CD4-positive, alpha-beta memory T cell (primary cell): ENCODE measurements around the gene DNAJC30. TPM values are rescaled to one million over a fixed set of nuclear protein-coding genes. Genes with fewer than 3 reads are reported as not detected.

ENCODE experiments used
- CTCF ChIA-PET: fragments of 350-600 bp; sonication (Branson Sonifier 250); formaldehyde crosslinking; loops from one replicate; lab custom pipeline; 2021; ENCODE audit warnings: inconsistent platforms; ENCODE audit not compliant: partially characterized antibody; lab: Charles Lee
- POLR2A ChIA-PET: fragments of 350-600 bp; sonication (Branson Sonifier 250); formaldehyde crosslinking; loops from one replicate; lab custom pipeline; 2021; ENCODE audit not compliant: partially characterized antibody; lab: Charles Lee
- DNase-seq, 5 donors: peaks; one replicate each; pipeline versions ENCODE4 v3.0.0 to v3.0.0-alpha.2; 2020 to 2022; ENCODE audit warnings: mixed read lengths in 1 of 5
- H3K27ac ChIP-seq: one replicate; pipeline ENCODE4 v1.7.0; 2013; ENCODE audit warnings: low read depth, low read length
- H3K27me3 ChIP-seq: 2 replicates; pipeline ENCODE4 v1.7.0; 2013; ENCODE audit warnings: mild to moderate bottlenecking, low read length, moderate library complexity; ENCODE audit not compliant: insufficient read depth
- H3K36me3 ChIP-seq: 2 replicates; pipeline ENCODE4 v1.7.0; 2013; ENCODE audit warnings: mild to moderate bottlenecking, low read length, moderate library complexity; ENCODE audit not compliant: insufficient read depth
- H3K4me1 ChIP-seq: 2 replicates; pipeline ENCODE4 v1.7.0; 2013; ENCODE audit warnings: mild to moderate bottlenecking, low read length, moderate library complexity; ENCODE audit not compliant: insufficient read depth
- H3K4me3 ChIP-seq, 2 donors: one replicate each; pipeline ENCODE4 v1.7.0; 2013; ENCODE audit warnings: low read length in 2 of 2, mild to moderate bottlenecking in 1 of 2
- H3K9me3 ChIP-seq, 2 donors: one replicate each; pipeline ENCODE4 v1.7.0; 2013; ENCODE audit warnings: low read length in 2 of 2, control low read depth in 1 of 2; ENCODE audit not compliant: control insufficient read depth in 1 of 2
- H3K27ac Mint-ChIP-seq, 7 donors: one replicate each; pipeline ENCODE4 v1.8.0; 2020 to 2021; ENCODE audit warnings: mixed read lengths in 7 of 7, mild to moderate bottlenecking in 6 of 7, inconsistent platforms in 3 of 7, moderate library complexity in 3 of 7
- H3K27me3 Mint-ChIP-seq, 2 donors: one replicate each; pipeline ENCODE4 v1.8.0; 2020 to 2021; ENCODE audit warnings: mixed read lengths in 2 of 2
- H3K36me3 Mint-ChIP-seq, 2 donors: one replicate each; pipeline ENCODE4 v1.8.0; 2020 to 2021; ENCODE audit warnings: mixed read lengths in 2 of 2, inconsistent platforms in 1 of 2, mild to moderate bottlenecking in 1 of 2
- H3K4me1 Mint-ChIP-seq, 4 donors: one replicate each; pipeline ENCODE4 v1.8.0; 2020 to 2021; ENCODE audit warnings: mixed read lengths in 4 of 4, mild to moderate bottlenecking in 1 of 4
- H3K4me3 Mint-ChIP-seq, 8 donors: one replicate each; pipeline ENCODE4 v1.8.0; 2020 to 2021; ENCODE audit warnings: mixed read lengths in 8 of 8, mild to moderate bottlenecking in 7 of 8, moderate library complexity in 6 of 8, inconsistent platforms in 3 of 8
- H3K9me3 Mint-ChIP-seq, 8 donors: one replicate each; pipeline ENCODE4 v1.8.0; 2020 to 2021; ENCODE audit warnings: mixed read lengths in 8 of 8, mild to moderate bottlenecking in 5 of 8, inconsistent platforms in 3 of 8, moderate library complexity in 1 of 8
- intact Hi-C: fragments of 100-400 bp; cut with micrococcal nuclease; formaldehyde crosslinking; loops from one replicate; pipeline ENCODE4 v1.15.1; 2023
- polyA plus RNA-seq, 2 donors: library from polyadenylated mRNA; unstranded; fragments of 300-500 nt; fragmentation: Illumina TruSeq; gene quantifications; one replicate each; pipeline ENCODE4 v1.2.3, GENCODE V29; 2021
- total RNA-seq, 2 experiments: library from RNA; stranded (reverse); gene quantifications; one replicate each; pipeline ENCODE4 v1.2.3, GENCODE V29; 2021

The DNAJC30 gene
- total and polyA plus RNA-seq, 4 experiments from 2014 or later, result 8.3 to 16.5 (median 12.8) TPM

GRCh38 chr7:73700069-73700423 is 16.8 kb upstream of the DNAJC30 start:
- POLR2A ChIA-PET, result no interaction called here

GRCh38 chr7:73699370-73700068 is 16.3 kb upstream of the DNAJC30 start:
- H3K36me3 Mint-ChIP-seq, result peaks cover 35 to 54% of the 10 kb centered on the region in 2 donors
- Histone ChIP-seq H3K4me3 (no peak overlapping the region), H3K9me3 (no peaks in the 10 kb centered on the region), H3K4me1 (peaks cover 6% of the 10 kb centered on the region), H3K27me3 (no peaks in the 10 kb centered on the region), H3K27ac (no peak overlapping the region), H3K36me3 (peaks cover 44% of the 10 kb centered on the region)
- peaks cover 0 to 3% (median 0%) of the 10 kb centered on the region in 8 donors for H3K9me3 Mint-ChIP-seq
- H3K27ac Mint-ChIP-seq, result no peak overlapping the region
- DNase-seq, result no peak
- intact Hi-C loops, result no loop called here
- H3K27me3 Mint-ChIP-seq, result no peaks in the 10 kb centered on the region
- ChIA-PET CTCF (no interaction called here), POLR2A (no interaction called here)
- peaks cover 0 to 4% (median 3%) of the 10 kb centered on the region in 4 donors for H3K4me1 Mint-ChIP-seq
- no peak overlapping the region for H3K4me3 Mint-ChIP-seq

More at GRCh38 chr7:73700069-73700423, 16.8 kb upstream of the DNAJC30 start:
- peaks cover 39% of the 10 kb centered on the region for H3K36me3 ChIP-seq
- Mint-ChIP-seq H3K27ac (no peak overlapping the region), H3K4me1 (peaks cover 0 to 4% (median 2%) of the 10 kb centered on the region in 4 donors), H3K4me3 (no peak overlapping the region), H3K9me3 (peaks cover 0 to 3% (median 0%) of the 10 kb centered on the region in 8 donors), H3K27me3 (no peaks in the 10 kb centered on the region), H3K36me3 (peaks cover 31 to 50% of the 10 kb centered on the region in 2 donors)
- H3K4me3 ChIP-seq, result no peak overlapping the region
- CTCF ChIA-PET, result no interaction called here
- H3K27ac ChIP-seq, result no peak overlapping the region
- H3K9me3 ChIP-seq, result no peaks in the 10 kb centered on the region
- no peak for DNase-seq
- peaks cover 6% of the 10 kb centered on the region for H3K4me1 ChIP-seq
- intact Hi-C loops, result no loop called here
- no peaks in the 10 kb centered on the region for H3K27me3 ChIP-seq

GRCh38 chr7:73698410-73698809 is 15.2 kb upstream of the DNAJC30 start:
- ChIA-PET POLR2A (no interaction called here), CTCF (interaction anchor here (0.5 to 1.9 kb wide), 4 partner anchors 33 to 94 kb away, joined by 3 to 6 read pairs (median 4); no protein-coding TSS in a partner anchor)
- Histone ChIP-seq H3K4me3 (no peak overlapping the region), H3K27me3 (no peaks in the 10 kb centered on the region), H3K27ac (no peak overlapping the region), H3K4me1 (no peaks in the 10 kb centered on the region), H3K36me3 (peaks cover 55% of the 10 kb centered on the region), H3K9me3 (no peaks in the 10 kb centered on the region)
- Mint-ChIP-seq H3K36me3 (peaks cover 39 to 58% of the 10 kb centered on the region in 2 donors), H3K4me1 (peaks cover 0 to 4% (median 3%) of the 10 kb centered on the region in 4 donors), H3K4me3 (no peak overlapping the region), H3K27ac (no peak overlapping the region), H3K9me3 (peaks cover 0 to 3% (median 0%) of the 10 kb centered on the region in 8 donors), H3K27me3 (no peaks in the 10 kb centered on the region)
- intact Hi-C loops, result no loop called here
- DNase-seq, result no peak

GRCh38 chr7:73696372-73696771 is 13.1 kb upstream of the DNAJC30 start:
- ChIA-PET CTCF (interaction anchor here (0.9 to 1.7 kb wide), 2 partner anchors 11 to 29 kb away, joined by 3 to 6 read pairs; no protein-coding TSS in a partner anchor), POLR2A (no interaction called here)
- Mint-ChIP-seq H3K36me3 (peaks cover 52 to 59% of the 10 kb centered on the region in 2 donors), H3K9me3 (peaks cover 0 to 3% (median 0%) of the 10 kb centered on the region in 8 donors), H3K4me1 (peaks cover 0 to 2% (median under 1%) of the 10 kb centered on the region in 4 donors), H3K27ac (peak overlapping the region in 1 of 7 donors; percentile 7), H3K4me3 (no peak overlapping the region), H3K27me3 (no peaks in the 10 kb centered on the region)
- Histone ChIP-seq H3K9me3 (no peaks in the 10 kb centered on the region), H3K36me3 (peaks cover 75% of the 10 kb centered on the region), H3K27ac (no peak overlapping the region), H3K4me1 (no peaks in the 10 kb centered on the region), H3K4me3 (no peak overlapping the region), H3K27me3 (no peaks in the 10 kb centered on the region)
- intact Hi-C loops, result no loop called here
- DNase-seq, result no peak

GRCh38 chr7:73690646-73691045 is 7.4 kb upstream of the DNAJC30 start:
- DNase-seq, result no peak
- peaks cover 57 to 64% of the 10 kb centered on the region in 2 donors for H3K36me3 Mint-ChIP-seq
- H3K27me3 Mint-ChIP-seq, result no peaks in the 10 kb centered on the region
- H3K27me3 ChIP-seq, result no peaks in the 10 kb centered on the region
- CTCF ChIA-PET, result no interaction called here
- POLR2A ChIA-PET, result interaction anchor here (0.7 kb wide), 1 partner anchor 23 kb away, joined by 3 read pairs; the partner anchor contains the start of gene VPS37D
- no peak overlapping the region for H3K4me3 Mint-ChIP-seq
- H3K27ac Mint-ChIP-seq, result peak overlapping the region in 1 of 7 donors; percentile 3
- intact Hi-C loops, result no loop called here
- peaks cover 0 to 1% (median 0%) of the 10 kb centered on the region in 8 donors for H3K9me3 Mint-ChIP-seq
- H3K4me1 ChIP-seq, result no peaks in the 10 kb centered on the region
- peaks cover 5 to 13% (median 9%) of the 10 kb centered on the region in 4 donors for H3K4me1 Mint-ChIP-seq
- H3K27ac ChIP-seq, result no peak overlapping the region
- H3K36me3 ChIP-seq, result peaks cover 72% of the 10 kb centered on the region
- H3K9me3 ChIP-seq, result no peaks in the 10 kb centered on the region
- no peak overlapping the region for H3K4me3 ChIP-seq

GRCh38 chr7:73688288-73688687 is 5.0 kb upstream of the DNAJC30 start:
- peaks cover 51% of the 10 kb centered on the region for H3K36me3 ChIP-seq
- H3K27me3 Mint-ChIP-seq, result no peaks in the 10 kb centered on the region

GRCh38 chr7:73685311-73685710 is 2.1 kb upstream of the DNAJC30 start:
- H3K27ac ChIP-seq, result no peak overlapping the region
- Mint-ChIP-seq H3K4me3 (peak overlapping the region in 6 of 8 donors; percentile 26 to 77 (median 64)), H3K9me3 (peaks cover 0 to 1% (median 0%) of the 10 kb centered on the region in 8 donors), H3K27ac (peak overlapping the region in 1 of 7 donors; percentile 50), H3K4me1 (peaks cover 20 to 47% (median 34%) of the 10 kb centered on the region in 4 donors), H3K36me3 (peaks cover 26 to 45% of the 10 kb centered on the region in 2 donors), H3K27me3 (no peaks in the 10 kb centered on the region)
- DNase-seq, result no peak
- intact Hi-C loops, result no loop called here
- H3K4me1 ChIP-seq, result peaks cover 28% of the 10 kb centered on the region
- CTCF ChIA-PET, result no interaction called here
- H3K9me3 ChIP-seq, result no peaks in the 10 kb centered on the region
- H3K4me3 ChIP-seq, result no peak overlapping the region
- POLR2A ChIA-PET, result no interaction called here
- peaks cover 26% of the 10 kb centered on the region for H3K36me3 ChIP-seq
- no peaks in the 10 kb centered on the region for H3K27me3 ChIP-seq

More at GRCh38 chr7:73688288-73688687, 5.0 kb upstream of the DNAJC30 start:
- CTCF ChIA-PET, result no interaction called here
- Mint-ChIP-seq H3K9me3 (peaks cover 0 to 1% (median 0%) of the 10 kb centered on the region in 8 donors), H3K4me1 (peaks cover 6 to 27% (median 16%) of the 10 kb centered on the region in 4 donors), H3K4me3 (peak overlapping the region in 1 of 8 donors; percentile 31), H3K27ac (peak overlapping the region in 1 of 7 donors; percentile 60), H3K36me3 (peaks cover 46 to 60% of the 10 kb centered on the region in 2 donors)
- no peak overlapping the region for H3K4me3 ChIP-seq
- no peaks in the 10 kb centered on the region for H3K9me3 ChIP-seq
- no peaks in the 10 kb centered on the region for H3K27me3 ChIP-seq
- DNase-seq, result no peak
- peaks cover 6% of the 10 kb centered on the region for H3K4me1 ChIP-seq
- intact Hi-C loops, result no loop called here
- no peak overlapping the region for H3K27ac ChIP-seq
- POLR2A ChIA-PET, result no interaction called here
